Mucosa of stomach (tissue), 1 donor: Measurements from ENCODE around the gene FAM124A.

ENCODE experiments used
- H3K27me3 ChIP-seq: one replicate; pipeline ENCODE4 v1.7.0; 2013; ENCODE audit warnings: mild to moderate bottlenecking, low read length; ENCODE audit not compliant: control insufficient read depth, insufficient read depth
- H3K36me3 ChIP-seq: one replicate; pipeline ENCODE4 v1.7.0; 2013; ENCODE audit warnings: low read length; ENCODE audit not compliant: control insufficient read depth, insufficient read depth
- H3K4me1 ChIP-seq: one replicate; pipeline ENCODE4 v1.7.0; 2013; ENCODE audit warnings: mild to moderate bottlenecking, low read length; ENCODE audit not compliant: control insufficient read depth, insufficient read depth
- H3K4me3 ChIP-seq: one replicate; pipeline ENCODE4 v1.7.0; 2013; ENCODE audit warnings: low read length
- H3K9ac ChIP-seq: one replicate; pipeline ENCODE4 v1.7.0; 2013; ENCODE audit warnings: mild to moderate bottlenecking, low read length, moderate library complexity
- H3K9me3 ChIP-seq: one replicate; pipeline ENCODE4 v1.7.0; 2013; ENCODE audit warnings: mild to moderate bottlenecking, low read length, moderate library complexity; ENCODE audit not compliant: control insufficient read depth
- donor health status: Pancreatic carcinoma.

The FAM124A gene

GRCh38 chr13:51246025-51246417 is 23.8 kb downstream of the FAM124A start:
- no peaks in the 10 kb centered on the region for H3K9me3 ChIP-seq
- no peaks in the 10 kb centered on the region for H3K27me3 ChIP-seq
- H3K4me1 ChIP-seq, result no peaks in the 10 kb centered on the region
- H3K9ac ChIP-seq, result no peak overlapping the region
- no peak overlapping the region for H3K4me3 ChIP-seq
- H3K36me3 ChIP-seq, result no peaks in the 10 kb centered on the region

- no peak overlapping the region for H3K9ac ChIP-seq
- no peaks in the 10 kb centered on the region for H3K27me3 ChIP-seq
- H3K36me3 ChIP-seq, result no peaks in the 10 kb centered on the region
- no peak overlapping the region for H3K4me3 ChIP-seq
- no peaks in the 10 kb centered on the region for H3K9me3 ChIP-seq
- no peaks in the 10 kb centered on the region for H3K4me1 ChIP-seq
These were observed 24.4 kb downstream of the FAM124A start for GRCh38 chr13:51246418-51247277.

GRCh38 chr13:51249255-51249654 is 27.1 kb downstream of the FAM124A start:
- Histone ChIP-seq H3K9me3 (no peaks in the 10 kb centered on the region), H3K36me3 (no peaks in the 10 kb centered on the region), H3K4me1 (no peaks in the 10 kb centered on the region), H3K9ac (no peak overlapping the region), H3K27me3 (no peaks in the 10 kb centered on the region), H3K4me3 (no peak overlapping the region)

- Histone ChIP-seq H3K9me3 (no peaks in the 10 kb centered on the region), H3K4me1 (no peaks in the 10 kb centered on the region), H3K9ac (no peak overlapping the region), H3K4me3 (no peak overlapping the region), H3K36me3 (no peaks in the 10 kb centered on the region), H3K27me3 (no peaks in the 10 kb centered on the region)
These were observed 27.9 kb downstream of the FAM124A start for GRCh38 chr13:51249770-51250741.

- H3K36me3 ChIP-seq, result no peaks in the 10 kb centered on the region
- H3K9ac ChIP-seq, result no peak overlapping the region
- no peaks in the 10 kb centered on the region for H3K27me3 ChIP-seq
- no peaks in the 10 kb centered on the region for H3K4me1 ChIP-seq
- no peaks in the 10 kb centered on the region for H3K9me3 ChIP-seq
- no peak overlapping the region for H3K4me3 ChIP-seq
These were observed 29.3 kb downstream of the FAM124A start for GRCh38 chr13:51251480-51251879.

GRCh38 chr13:51252954-51253532 is 30.8 kb downstream of the FAM124A start:
- Histone ChIP-seq H3K36me3 (no peaks in the 10 kb centered on the region), H3K27me3 (no peaks in the 10 kb centered on the region), H3K4me3 (no peak overlapping the region), H3K9ac (no peak overlapping the region), H3K4me1 (no peaks in the 10 kb centered on the region), H3K9me3 (no peaks in the 10 kb centered on the region)

- no peak overlapping the region for H3K4me3 ChIP-seq
- no peaks in the 10 kb centered on the region for H3K9me3 ChIP-seq
- no peak overlapping the region for H3K9ac ChIP-seq
- no peaks in the 10 kb centered on the region for H3K27me3 ChIP-seq
- no peaks in the 10 kb centered on the region for H3K4me1 ChIP-seq
- H3K36me3 ChIP-seq, result no peaks in the 10 kb centered on the region
These were observed 33.4 kb downstream of the FAM124A start for GRCh38 chr13:51255556-51255955.

GRCh38 chr13:51257187-51257586 is 35.0 kb downstream of the FAM124A start:
- H3K36me3 ChIP-seq, result no peaks in the 10 kb centered on the region
- no peaks in the 10 kb centered on the region for H3K4me1 ChIP-seq
- no peaks in the 10 kb centered on the region for H3K27me3 ChIP-seq

GRCh38 chr13:51258612-51259548 is 36.7 kb downstream of the FAM124A start:
- H3K4me1 ChIP-seq, result no peaks in the 10 kb centered on the region

More at GRCh38 chr13:51257187-51257586, 35.0 kb downstream of the FAM124A start:
- no peak overlapping the region for H3K9ac ChIP-seq
- H3K4me3 ChIP-seq, result no peak overlapping the region
- no peaks in the 10 kb centered on the region for H3K9me3 ChIP-seq

GRCh38 chr13:51260154-51260553 is 38.0 kb downstream of the FAM124A start:
- H3K4me3 ChIP-seq, result no peak overlapping the region
- H3K9me3 ChIP-seq, result no peaks in the 10 kb centered on the region
- H3K9ac ChIP-seq, result no peak overlapping the region
- no peaks in the 10 kb centered on the region for H3K27me3 ChIP-seq
- H3K36me3 ChIP-seq, result no peaks in the 10 kb centered on the region
- H3K4me1 ChIP-seq, result no peaks in the 10 kb centered on the region

More at GRCh38 chr13:51258612-51259548, 36.7 kb downstream of the FAM124A start:
- H3K9ac ChIP-seq, result no peak overlapping the region
- H3K27me3 ChIP-seq, result no peaks in the 10 kb centered on the region
- H3K4me3 ChIP-seq, result no peak overlapping the region
- no peaks in the 10 kb centered on the region for H3K36me3 ChIP-seq
- H3K9me3 ChIP-seq, result no peaks in the 10 kb centered on the region

- Histone ChIP-seq H3K36me3 (no peaks in the 10 kb centered on the region), H3K9ac (no peak overlapping the region), H3K4me1 (no peaks in the 10 kb centered on the region), H3K4me3 (no peak overlapping the region), H3K9me3 (no peaks in the 10 kb centered on the region), H3K27me3 (no peaks in the 10 kb centered on the region)
These were observed 39.5 kb downstream of the FAM124A start for GRCh38 chr13:51261610-51262249.
